Endothelial cell of umbilical vein (primary cell): ENCODE results near the gene LRP1-AS. TPM values are rescaled to one million over a fixed set of nuclear protein-coding genes. Genes with fewer than 3 reads are reported as not detected.

Experiments
- BruUV-seq: library from RNA; stranded (reverse); fragments of 400-500 nt; replicated peaks from 2 replicates; lab custom pipeline; 2021; lab: Mats Ljungman, UMichigan
- CTCF ChIA-PET: fragments of 300-600, 350-600 bp; sonication (Branson Sonifier 250); formaldehyde crosslinking; loops from one replicate; lab custom pipeline; 2021; ENCODE audit warnings: antibody characterized with exemption, inconsistent platforms; lab: Charles Lee
- POLR2A ChIA-PET: fragments of 300-600, 350-600 bp; sonication (Branson Sonifier 250); formaldehyde crosslinking; loops from one replicate; lab custom pipeline; 2021; ENCODE audit warnings: antibody characterized with exemption, inconsistent platforms; lab: Charles Lee
- DNase-seq: peaks from one replicate; pipeline ENCODE4 v3.0.0-alpha.2; 2011; ENCODE audit warnings: low read depth, low spot score
- FAIRE-seq: peaks from 2 replicates; lab custom pipeline; 2011; peaks lifted over from hg19 to GRCh38; lab: Jason Lieb, UNC
- H2AFZ ChIP-seq: 2 replicates; pipeline ENCODE4 v1.6.0; 2012; ENCODE audit warnings: low read depth, low read length, control low read depth, inconsistent platforms
- H3K27ac ChIP-seq: 2 replicates; pipeline ENCODE4 v1.5.1; 2011; ENCODE audit warnings: low read depth, mild to moderate bottlenecking, control low read depth, low read length, moderate library complexity; ENCODE audit not compliant: insufficient read depth
- H3K27me3 ChIP-seq, 2 experiments: 2 replicates each; pipeline versions ENCODE4 v1.6.0 to v1.6.1; 2011; ENCODE audit warnings: low read length in 2 of 2, mixed read lengths in 1 of 2; ENCODE audit not compliant: control insufficient read depth in 2 of 2, insufficient read depth in 2 of 2
- H3K36me3 ChIP-seq, 2 experiments: 2 replicates in 1 of 2; 3 replicates in 1 of 2; pipeline ENCODE4 v1.5.1; 2011; ENCODE audit warnings: low read length in 2 of 2, mild to moderate bottlenecking in 1 of 2, moderate library complexity in 1 of 2; ENCODE audit not compliant: control insufficient read depth in 2 of 2, insufficient read depth in 2 of 2; ENCODE audit errors: extremely low read depth in 1 of 2
- H3K4me1 ChIP-seq: 3 replicates; pipeline ENCODE4 v1.5.1; 2011; ENCODE audit warnings: mild to moderate bottlenecking, low read length; ENCODE audit not compliant: control insufficient read depth, insufficient read depth; ENCODE audit errors: extremely low read depth
- H3K4me2 ChIP-seq: 2 replicates; pipeline ENCODE4 v1.6.1; 2011; ENCODE audit warnings: low read length, control low read depth, mixed read lengths; ENCODE audit not compliant: insufficient read depth
- H3K4me3 ChIP-seq, 3 experiments: fragments of 200-600 bp in 1 of 3; sonication (generic), shearing (Covaris generic) in 1 of 3; replicated peaks in 1 of 3; 2 replicates each; pipeline ENCODE4 v1.5.1; 2011 to 2016; ENCODE audit warnings: control low read depth in 3 of 3, low read length in 3 of 3, mild to moderate bottlenecking in 2 of 3, inconsistent platforms in 1 of 3, low read depth in 1 of 3, moderate library complexity in 1 of 3; ENCODE audit not compliant: insufficient read depth in 1 of 3
- H3K79me2 ChIP-seq: 2 replicates; pipeline ENCODE4 v1.6.0; 2012; ENCODE audit warnings: low read length, inconsistent platforms; ENCODE audit not compliant: control insufficient read depth, insufficient read depth
- H3K9ac ChIP-seq: replicated peaks from 2 replicates; pipeline ENCODE3; 2011; ENCODE audit warnings: low read length, control low read depth; ENCODE audit not compliant: insufficient read depth; ENCODE audit errors: extremely low read depth
- H3K9me1 ChIP-seq: replicated peaks from 3 replicates; pipeline ENCODE4 v1.6.0; 2011; ENCODE audit warnings: mild to moderate bottlenecking, low read length; ENCODE audit not compliant: control insufficient read depth, insufficient read depth; ENCODE audit errors: extremely low read depth
- H3K9me3 ChIP-seq: replicated peaks from 2 replicates; pipeline ENCODE4 v1.5.1; 2012; ENCODE audit warnings: low read length, inconsistent platforms; ENCODE audit not compliant: control insufficient read depth, insufficient read depth
- H4K20me1 ChIP-seq: replicated peaks from 2 replicates; pipeline ENCODE3; 2011; ENCODE audit warnings: mild to moderate bottlenecking, low read length; ENCODE audit not compliant: control insufficient read depth, insufficient read depth; ENCODE audit errors: extremely low read depth
- EZH2 ChIP-seq: IDR thresholded peaks from 2 replicates; pipeline ENCODE4 v1.6.1; 2012; ENCODE audit warnings: borderline replicate concordance, low read depth, mild to moderate bottlenecking, moderate library complexity, low read length, inconsistent platforms; ENCODE audit not compliant: severe bottlenecking
- FOS ChIP-seq: IDR thresholded peaks from 2 replicates; pipeline ENCODE4 v1.6.1; 2011; ENCODE audit warnings: mild to moderate bottlenecking, low read length, moderate library complexity, borderline replicate concordance; ENCODE audit not compliant: insufficient read depth
- GATA2 ChIP-seq: IDR thresholded peaks from 2 replicates; pipeline ENCODE4 v1.7.0; 2011; ENCODE audit warnings: low read depth, mild to moderate bottlenecking, moderate library complexity, mixed read lengths, low read length; ENCODE audit not compliant: insufficient read length, insufficient read depth
- JUN ChIP-seq: IDR thresholded peaks from 2 replicates; pipeline ENCODE4 v1.6.1; 2011; ENCODE audit warnings: borderline replicate concordance, low read depth; ENCODE audit not compliant: insufficient read length, insufficient read depth
- MYC ChIP-seq: IDR thresholded peaks from one replicate; pipeline ENCODE4 v1.6.1; 2011; ENCODE audit warnings: mild to moderate bottlenecking, low read depth, low read length
- POLR2A ChIP-seq: IDR thresholded peaks from 2 replicates; pipeline ENCODE4 v1.6.1; 2012; ENCODE audit warnings: low read depth, mild to moderate bottlenecking, control low read depth, low read length
- POLR2AphosphoS5 ChIP-seq: IDR thresholded peaks from 2 replicates; pipeline ENCODE4 v1.6.1; 2012; ENCODE audit warnings: low read depth, mild to moderate bottlenecking, control low read depth, low read length, moderate library complexity; ENCODE audit not compliant: insufficient read depth
- dilution Hi-C: fragments of 300-500 bp; cut with MboI; formaldehyde crosslinking; loops from one replicate; pipeline ENCODE4 v1.15.0; 2019; ENCODE audit warnings: low sequenced_read_pairs; ENCODE audit not compliant: extremely low pct_ligation_motif_present
- intact Hi-C: fragments of 100-400 bp; cut with micrococcal nuclease; formaldehyde crosslinking; loops from one replicate; pipeline ENCODE4 v1.10.0; 2022
- polyA plus RNA-seq, 4 experiments: library from polyadenylated mRNA; depleted of rRNA in 3 of 4; stranded (reverse) in 3 of 4; unstranded in 1 of 4; fragments of >200 nt; gene quantifications; 2 replicates each; pipeline versions ENCODE4 v1.2.1 to v1.2.3, GENCODE V29; 2011 to 2012; ENCODE audit warnings: missing spikeins in 1 of 4
- total RNA-seq: library from RNA; stranded (reverse); gene quantifications from 2 replicates; pipeline ENCODE4 v1.2.3, GENCODE V29; 2021
- TF ChIP-seq, protein P1 (sequence below): IDR thresholded peaks from 2 replicates; pipeline ENCODE4 v1.6.1; 2011; ENCODE audit not compliant: insufficient read depth, insufficient read length
- TF ChIP-seq, protein P2 (sequence below), 2 donors: IDR thresholded peaks; 1 replicate in 1 of 2; 2 replicates in 1 of 2; pipeline ENCODE4 v1.5.1; 2011; ENCODE audit warnings: low read length in 2 of 2, mild to moderate bottlenecking in 2 of 2, moderate library complexity in 2 of 2, control low read depth in 1 of 2, inconsistent platforms in 1 of 2, low read depth in 1 of 2; ENCODE audit not compliant: insufficient read depth in 1 of 2; ENCODE audit errors: extremely low read depth in 1 of 2

Gene LRP1-AS
- total and polyA plus RNA-seq, 2 donors (not counting 3 experiments of a cell fraction or from before 2014, with no cell fraction given): not detected

DNA sequence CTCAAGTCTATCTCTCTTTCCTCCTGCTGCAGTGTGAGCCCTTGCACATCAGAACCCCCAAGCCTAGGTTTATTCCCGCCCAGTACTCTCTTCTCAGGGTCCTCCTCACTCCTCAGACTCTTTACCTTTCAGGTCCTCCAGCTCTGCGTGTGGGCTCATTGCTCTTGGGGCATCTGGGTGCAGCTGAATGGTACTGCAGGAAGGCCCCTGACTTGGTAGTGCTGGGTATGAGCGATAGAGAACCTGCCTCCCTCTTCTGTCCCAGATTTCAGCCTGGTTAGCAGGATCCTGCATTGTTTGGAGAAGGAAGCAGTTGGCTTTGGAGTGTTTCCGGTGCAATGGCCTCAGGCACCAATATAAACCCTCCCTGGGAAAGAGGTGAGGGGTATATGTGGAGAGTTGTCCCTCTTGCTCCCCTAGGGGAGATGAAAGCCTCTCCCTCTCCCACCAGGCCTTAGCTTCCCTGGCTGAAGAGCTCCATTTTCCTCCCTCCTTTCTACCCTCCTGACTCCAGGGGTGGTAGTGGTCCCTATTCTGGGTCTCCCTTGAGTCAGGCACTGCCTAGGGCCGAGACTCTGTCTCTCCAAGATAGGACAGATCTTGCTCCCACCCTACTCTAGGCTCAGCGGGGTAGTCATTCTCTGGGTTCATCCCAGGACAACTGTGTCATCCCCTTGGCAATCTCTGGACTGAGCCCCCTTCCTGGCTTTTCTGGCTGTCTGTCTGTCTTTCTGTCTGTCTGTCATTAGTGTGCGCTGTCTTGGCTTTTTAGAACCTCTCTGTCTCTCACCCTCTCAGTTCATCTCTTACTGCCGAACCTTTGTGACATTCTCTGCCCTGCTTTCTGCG is 15.3 kb downstream of the LRP1-AS start:
- no peak overlapping the region for H3K27ac ChIP-seq
- H3K9ac ChIP-seq: no peak overlapping the region
- no TSS peak for BruUV-seq
- no peak overlapping the region for H3K4me2 ChIP-seq
- H2AFZ ChIP-seq: no peak overlapping the region
- ChIA-PET POLR2A (no interaction called here), CTCF (interaction anchor here (0.6 to 18.0 kb wide), 3 partner anchors 8 to 375 kb away, joined by 3 to 429 read pairs (median 11); no protein-coding TSS in a partner anchor)
- H3K79me2 ChIP-seq: no peaks in the 10 kb centered on the region
- peaks cover 38 to 39% of the 10 kb centered on the region in 2 experiments for H3K27me3 ChIP-seq
- H3K9me1 ChIP-seq: no peaks in the 10 kb centered on the region
- no peak for DNase-seq
- H3K9me3 ChIP-seq: no peaks in the 10 kb centered on the region
- FAIRE-seq: no peak
- H3K4me1 ChIP-seq: peaks cover 2% of the 10 kb centered on the region
- TF ChIP-seq GATA2 (no peak), POLR2AphosphoS5 (peak; percentile 32), EZH2 (peak; percentile 36), FOS (no peak)
- no peaks in the 10 kb centered on the region for H3K36me3 ChIP-seq
- H4K20me1 ChIP-seq: no peaks in the 10 kb centered on the region
- intact Hi-C loops: no loop called here
- dilution Hi-C loops: no loop called here
- no peak overlapping the region for H3K4me3 ChIP-seq

DNA sequence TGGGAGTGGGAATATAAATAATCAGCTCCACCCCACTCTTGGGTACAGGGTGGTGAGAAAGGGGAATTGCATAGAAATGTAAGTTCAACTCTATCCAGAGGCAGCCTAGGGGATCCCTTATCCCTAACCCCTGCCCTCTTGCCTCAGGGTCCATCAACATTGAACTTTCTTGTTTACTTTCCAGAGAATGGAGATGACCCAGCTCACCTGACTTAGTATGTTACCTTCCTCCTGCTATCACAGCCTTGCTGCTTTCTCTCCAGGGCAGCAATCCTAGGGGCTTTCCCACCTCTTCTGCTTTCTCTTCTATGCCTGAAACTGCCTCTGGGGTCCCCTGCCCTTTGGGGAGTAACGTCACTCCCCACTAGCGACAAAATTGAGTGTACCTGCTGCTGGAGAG is 16.5 kb downstream of the LRP1-AS start:
- dilution Hi-C loops (no loop called here), intact Hi-C loops (no loop called here)
- H4K20me1 ChIP-seq: no peaks in the 10 kb centered on the region
- no peak overlapping the region for H3K27ac ChIP-seq
- no peaks in the 10 kb centered on the region for H3K9me1 ChIP-seq
- no peak for FAIRE-seq
- no peak for DNase-seq
- H3K9me3 ChIP-seq: no peaks in the 10 kb centered on the region
- no TSS peak for BruUV-seq
- TF ChIP-seq, protein P1, sequence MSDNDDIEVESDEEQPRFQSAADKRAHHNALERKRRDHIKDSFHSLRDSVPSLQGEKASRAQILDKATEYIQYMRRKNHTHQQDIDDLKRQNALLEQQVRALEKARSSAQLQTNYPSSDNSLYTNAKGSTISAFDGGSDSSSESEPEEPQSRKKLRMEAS: no peak
- TF ChIP-seq JUN: no peak
- TF ChIP-seq POLR2AphosphoS5: no peak
- TF ChIP-seq EZH2: no peak
- TF ChIP-seq GATA2: no peak
- TF ChIP-seq FOS: no peak
- TF ChIP-seq, protein P2, sequence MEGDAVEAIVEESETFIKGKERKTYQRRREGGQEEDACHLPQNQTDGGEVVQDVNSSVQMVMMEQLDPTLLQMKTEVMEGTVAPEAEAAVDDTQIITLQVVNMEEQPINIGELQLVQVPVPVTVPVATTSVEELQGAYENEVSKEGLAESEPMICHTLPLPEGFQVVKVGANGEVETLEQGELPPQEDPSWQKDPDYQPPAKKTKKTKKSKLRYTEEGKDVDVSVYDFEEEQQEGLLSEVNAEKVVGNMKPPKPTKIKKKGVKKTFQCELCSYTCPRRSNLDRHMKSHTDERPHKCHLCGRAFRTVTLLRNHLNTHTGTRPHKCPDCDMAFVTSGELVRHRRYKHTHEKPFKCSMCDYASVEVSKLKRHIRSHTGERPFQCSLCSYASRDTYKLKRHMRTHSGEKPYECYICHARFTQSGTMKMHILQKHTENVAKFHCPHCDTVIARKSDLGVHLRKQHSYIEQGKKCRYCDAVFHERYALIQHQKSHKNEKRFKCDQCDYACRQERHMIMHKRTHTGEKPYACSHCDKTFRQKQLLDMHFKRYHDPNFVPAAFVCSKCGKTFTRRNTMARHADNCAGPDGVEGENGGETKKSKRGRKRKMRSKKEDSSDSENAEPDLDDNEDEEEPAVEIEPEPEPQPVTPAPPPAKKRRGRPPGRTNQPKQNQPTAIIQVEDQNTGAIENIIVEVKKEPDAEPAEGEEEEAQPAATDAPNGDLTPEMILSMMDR (IDR thresholded peaks at IDR 0.05; ENCODE audit: extremely low read depth in 1 of 2, insufficient read depth in 1 of 2, low read depth in 1 of 2, low read length in 2 of 2): no peak
- no peak for TF ChIP-seq POLR2A
- TF ChIP-seq MYC: no peak
- peaks cover 48 to 51% of the 10 kb centered on the region in 2 experiments for H3K27me3 ChIP-seq
- no peak overlapping the region for H3K4me2 ChIP-seq
- POLR2A ChIA-PET: no interaction called here
- no peaks in the 10 kb centered on the region for H3K36me3 ChIP-seq
- peaks cover 4% of the 10 kb centered on the region for H3K4me1 ChIP-seq
- H3K9ac ChIP-seq: no peak overlapping the region
- CTCF ChIA-PET: interaction anchor here (18.0 kb wide), 1 partner anchor 40 kb away, joined by 429 read pairs; no protein-coding TSS in a partner anchor
- H3K4me3 ChIP-seq: no peak overlapping the region
- no peak overlapping the region for H2AFZ ChIP-seq
- no peaks in the 10 kb centered on the region for H3K79me2 ChIP-seq
